HG02852 (cell line): ENCODE results near the gene TMEM91.

Experiments
- ATAC-seq: cut with Tn5 transposase; IDR thresholded peaks from one replicate; pipeline ENCODE4 v1.9.1; 2021; ENCODE audit warnings: mild to moderate bottlenecking, moderate library complexity; ENCODE audit not compliant: unreplicated experiment

The TMEM91 gene

GRCh38 chr19:41427647-41428480 lies 51.5 kb downstream of the TMEM91 start:
- no peak for ATAC-seq

DNA sequence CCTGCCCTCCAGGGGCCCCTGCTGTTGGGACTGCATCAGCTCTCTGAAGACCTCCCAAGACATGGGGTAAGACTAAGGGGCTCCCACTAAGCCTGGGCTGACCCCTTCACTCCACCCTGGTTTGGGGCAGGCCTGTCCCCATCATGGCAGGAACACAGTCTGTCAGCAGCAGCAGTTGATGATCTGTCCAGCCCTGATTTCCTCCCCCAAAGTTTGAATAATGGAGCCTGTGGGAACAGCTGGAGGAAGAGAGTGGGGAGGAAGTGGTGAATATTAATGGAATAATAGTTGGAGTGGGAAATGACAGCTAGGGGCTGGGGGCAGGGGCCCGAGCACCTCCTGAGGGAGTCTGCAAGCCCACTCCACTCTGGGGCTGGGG lies 52.1 kb downstream of the TMEM91 start:
- ATAC-seq: no peak

DNA sequence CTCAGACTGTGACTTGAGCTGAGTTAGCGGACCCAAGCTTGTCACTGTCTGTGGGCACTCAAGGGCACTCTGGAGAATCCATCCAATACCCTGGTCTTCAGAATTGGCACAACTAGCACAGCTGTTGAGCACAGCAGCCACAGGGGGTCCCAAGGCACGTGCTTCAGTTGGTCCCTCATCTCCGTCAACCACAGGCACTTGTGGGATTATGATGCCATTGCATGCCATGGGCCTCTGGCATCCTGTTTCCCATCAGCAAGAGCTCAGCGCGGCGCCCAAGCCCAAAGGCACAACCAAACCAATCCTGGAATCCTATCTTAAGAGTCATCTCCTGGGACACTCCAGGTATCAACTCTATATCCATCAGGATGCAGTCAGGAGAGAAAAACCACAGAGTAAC lies 54.6 kb downstream of the TMEM91 start:
- no peak for ATAC-seq

DNA sequence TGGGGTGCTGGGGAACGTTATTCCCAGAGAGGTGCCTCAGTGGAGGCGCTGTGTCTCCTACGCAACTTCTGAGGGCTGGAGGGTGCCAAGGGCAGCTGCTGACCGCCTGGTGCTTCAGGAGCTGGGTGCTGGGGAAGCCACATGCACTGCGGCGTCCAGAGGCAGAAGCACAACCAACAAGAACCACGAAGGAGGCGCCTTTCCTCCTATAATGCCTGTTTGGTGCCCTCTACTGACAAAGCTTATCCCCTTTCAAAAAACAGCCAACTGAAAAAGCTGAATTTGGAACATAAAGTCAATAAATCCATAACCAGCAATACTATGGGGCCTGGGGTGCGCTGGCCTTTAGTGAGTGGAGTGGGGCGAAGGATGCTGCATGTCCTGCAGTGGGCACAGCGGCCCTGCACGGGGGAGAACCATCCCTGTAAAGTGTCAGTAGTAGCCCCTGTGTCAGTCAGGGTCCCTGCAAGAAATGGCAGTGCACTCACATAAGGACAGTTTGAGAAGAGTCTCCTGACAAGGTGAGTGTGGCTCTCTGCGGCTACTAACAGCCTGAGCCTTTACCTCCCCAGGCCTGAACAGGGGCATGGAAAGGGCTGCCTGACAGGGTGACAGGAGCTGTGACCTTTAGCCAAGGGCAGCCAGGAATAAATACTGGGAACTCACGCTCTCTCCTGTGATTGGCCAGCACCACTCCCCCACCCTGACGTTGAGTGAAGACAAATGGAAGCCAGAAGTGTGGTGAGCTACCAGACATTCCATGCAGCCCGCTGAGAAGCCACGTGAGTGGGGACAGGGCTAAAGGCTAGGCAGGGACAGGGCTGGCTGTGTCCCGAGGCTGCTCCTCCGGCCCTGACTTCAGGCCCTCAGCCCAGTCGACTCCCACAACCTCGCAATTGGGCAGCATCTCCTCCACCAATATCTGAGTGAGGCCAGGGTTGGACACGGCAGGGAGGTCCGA lies 55.4 kb downstream of the TMEM91 start:
- ATAC-seq: no peak

GRCh38 chr19:41433171-41433570 lies 56.8 kb downstream of the TMEM91 start:
- no peak for ATAC-seq
